Neutrophil (primary cell): Measurements from ENCODE around the gene METTL15.

Experiments used
- H3K27ac ChIP-seq: fragments of 200-600 bp; sonication (generic); 2 replicates; pipeline ENCODE4 v1.5.1; 2016; ENCODE audit warnings: mild to moderate bottlenecking, moderate library complexity
- H3K27me3 ChIP-seq: fragments of 200-600 bp; sonication (generic); 2 replicates; pipeline ENCODE4 v1.6.0; 2016; ENCODE audit warnings: mild to moderate bottlenecking
- H3K36me3 ChIP-seq: fragments of 200-600 bp; sonication (generic); 2 replicates; pipeline ENCODE4 v1.5.1; 2017
- H3K4me1 ChIP-seq, 2 experiments: fragments of 200-600 bp in 1 of 2; sonication (generic) in 1 of 2; 1 replicate in 1 of 2; 2 replicates in 1 of 2; pipeline versions ENCODE4 v1.5.1 to v1.6.1; 2013 to 2016; ENCODE audit warnings: low read depth in 1 of 2, low read length in 1 of 2, mild to moderate bottlenecking in 1 of 2, moderate library complexity in 1 of 2; ENCODE audit not compliant: control insufficient read depth in 1 of 2, insufficient read depth in 1 of 2
- H3K4me3 ChIP-seq, 2 experiments: fragments of 200-600 bp in 1 of 2; sonication (generic) in 1 of 2; 1 replicate in 1 of 2; 2 replicates in 1 of 2; pipeline ENCODE4 v1.5.1; 2013 to 2016; ENCODE audit warnings: low read depth in 1 of 2, low read length in 1 of 2, mild to moderate bottlenecking in 1 of 2, moderate library complexity in 1 of 2
- H3K9me3 ChIP-seq: fragments of 200-600 bp; sonication (generic); 2 replicates; pipeline ENCODE4 v1.5.1; 2016
- CTCF ChIP-seq: fragments of 200-600 bp; sonication (generic); IDR thresholded peaks from 2 replicates; pipeline ENCODE4 v1.5.1; 2016; ENCODE audit warnings: antibody characterized with exemption

Gene METTL15

GRCh38 chr11:28250192-28250591 is 142.0 kb downstream of the METTL15 start:
- H3K4me3 ChIP-seq, result no peak overlapping the region
- no peaks in the 10 kb centered on the region for H3K36me3 ChIP-seq
- no peaks in the 10 kb centered on the region for H3K9me3 ChIP-seq
- no peak for TF ChIP-seq CTCF
- no peaks in the 10 kb centered on the region for H3K27me3 ChIP-seq
- H3K27ac ChIP-seq, result no peak overlapping the region
- H3K4me1 ChIP-seq, result no peaks in the 10 kb centered on the region

GRCh38 chr11:28251257-28251656 is 143.1 kb downstream of the METTL15 start:
- no peaks in the 10 kb centered on the region for H3K4me1 ChIP-seq
- no peaks in the 10 kb centered on the region for H3K27me3 ChIP-seq
- no peaks in the 10 kb centered on the region for H3K36me3 ChIP-seq
- H3K9me3 ChIP-seq, result no peaks in the 10 kb centered on the region
- no peak for TF ChIP-seq CTCF
- H3K4me3 ChIP-seq, result no peak overlapping the region
- H3K27ac ChIP-seq, result no peak overlapping the region

- no peaks in the 10 kb centered on the region for H3K27me3 ChIP-seq
- H3K36me3 ChIP-seq, result no peaks in the 10 kb centered on the region
- no peak for TF ChIP-seq CTCF
- no peaks in the 10 kb centered on the region for H3K4me1 ChIP-seq
- no peak overlapping the region for H3K4me3 ChIP-seq
- no peak overlapping the region for H3K27ac ChIP-seq
- no peaks in the 10 kb centered on the region for H3K9me3 ChIP-seq
These were observed 149.6 kb downstream of the METTL15 start for GRCh38 chr11:28257761-28258160.

GRCh38 chr11:28259177-28259843 is 151.1 kb downstream of the METTL15 start:
- no peak overlapping the region for H3K27ac ChIP-seq
- H3K4me1 ChIP-seq, result no peaks in the 10 kb centered on the region
- H3K27me3 ChIP-seq, result no peaks in the 10 kb centered on the region
- no peak overlapping the region for H3K4me3 ChIP-seq
- TF ChIP-seq CTCF, result no peak
- no peaks in the 10 kb centered on the region for H3K36me3 ChIP-seq
- no peaks in the 10 kb centered on the region for H3K9me3 ChIP-seq

GRCh38 chr11:28268925-28269324 is 160.7 kb downstream of the METTL15 start:
- no peaks in the 10 kb centered on the region for H3K27me3 ChIP-seq
- no peaks in the 10 kb centered on the region for H3K36me3 ChIP-seq
- no peaks in the 10 kb centered on the region for H3K9me3 ChIP-seq
- no peaks in the 10 kb centered on the region for H3K4me1 ChIP-seq
- H3K27ac ChIP-seq, result no peak overlapping the region
- TF ChIP-seq CTCF, result no peak
- no peak overlapping the region for H3K4me3 ChIP-seq
